Large intestine (tissue), 3 donors: ENCODE data around the gene KLF7. TPM values are rescaled to one million over a fixed set of nuclear protein-coding genes. Genes with fewer than 3 reads are reported as not detected.
A peak's percentile ranks its signal among the peaks of the same experiment; 100 is the strongest.

Experiments used
- DNase-seq, 2 donors: peaks; one replicate each; pipeline versions ENCODE4 v3.0.0 to v3.0.0-alpha.2; 2013
- H3K27ac ChIP-seq: one replicate; pipeline ENCODE4 v1.5.1; 2013; ENCODE audit warnings: low read length
- H3K27me3 ChIP-seq: 2 replicates; pipeline ENCODE4 v1.6.1; 2013; ENCODE audit warnings: low read length; ENCODE audit not compliant: control insufficient read depth, insufficient read depth
- H3K36me3 ChIP-seq: 2 replicates; pipeline ENCODE4 v1.6.1; 2013; ENCODE audit warnings: low read length; ENCODE audit not compliant: control insufficient read depth, insufficient read depth
- H3K4me1 ChIP-seq: one replicate; pipeline ENCODE4 v1.6.1; 2013; ENCODE audit warnings: low read length; ENCODE audit not compliant: control insufficient read depth, insufficient read depth
- H3K4me3 ChIP-seq: one replicate; pipeline ENCODE4 v1.5.1; 2013; ENCODE audit warnings: low read length
- H3K9me3 ChIP-seq: one replicate; pipeline ENCODE4 v1.6.1; 2013; ENCODE audit warnings: mild to moderate bottlenecking, low read depth, low read length, moderate library complexity; ENCODE audit not compliant: control insufficient read depth
- WGBS: methylation state at CpG from one replicate; pipeline ENCODE4 v1.1.5; 2013; ENCODE audit warnings: low lambda C conversion rate; ENCODE audit not compliant: insufficient coverage; 5-methylcytosine and 5-hydroxymethylcytosine counted together
- polyA plus RNA-seq: library from polyadenylated mRNA; unstranded; fragments of 120-200 nt; gene quantifications from one replicate; pipeline ENCODE4 v1.2.1, GENCODE V29; 2013

KLF7 gene
- polyA plus RNA-seq, 1 donor = 11.4 TPM

DNA sequence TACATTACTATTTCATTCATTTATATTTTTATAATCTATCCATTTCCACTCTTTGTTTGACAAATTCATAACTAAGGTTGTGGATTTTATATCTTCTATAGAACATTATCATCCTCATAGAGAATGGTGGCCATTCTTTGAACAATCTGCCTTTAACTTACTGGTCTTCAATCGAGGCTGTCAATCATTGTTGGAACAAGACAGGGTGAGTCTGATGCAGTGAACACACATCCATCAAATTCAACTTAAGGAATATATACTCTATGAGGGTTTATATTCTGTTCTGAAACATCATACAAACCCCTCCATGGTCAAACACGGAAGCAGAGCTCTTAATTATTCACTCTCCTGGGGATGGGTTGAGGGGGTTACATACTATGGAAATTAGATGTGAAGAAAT lies 28.3 kb upstream of the KLF7 start:
- peaks cover 4% of the 10 kb centered on the region for H3K27me3 ChIP-seq
- no CpG with 5 or more reads among the region's 2 CpGs for WGBS
- no peaks in the 10 kb centered on the region for H3K36me3 ChIP-seq
- no peak overlapping the region for H3K4me3 ChIP-seq
- no peaks in the 10 kb centered on the region for H3K9me3 ChIP-seq
- DNase-seq = no peak
- no peak overlapping the region for H3K27ac ChIP-seq
- no peaks in the 10 kb centered on the region for H3K4me1 ChIP-seq

DNA sequence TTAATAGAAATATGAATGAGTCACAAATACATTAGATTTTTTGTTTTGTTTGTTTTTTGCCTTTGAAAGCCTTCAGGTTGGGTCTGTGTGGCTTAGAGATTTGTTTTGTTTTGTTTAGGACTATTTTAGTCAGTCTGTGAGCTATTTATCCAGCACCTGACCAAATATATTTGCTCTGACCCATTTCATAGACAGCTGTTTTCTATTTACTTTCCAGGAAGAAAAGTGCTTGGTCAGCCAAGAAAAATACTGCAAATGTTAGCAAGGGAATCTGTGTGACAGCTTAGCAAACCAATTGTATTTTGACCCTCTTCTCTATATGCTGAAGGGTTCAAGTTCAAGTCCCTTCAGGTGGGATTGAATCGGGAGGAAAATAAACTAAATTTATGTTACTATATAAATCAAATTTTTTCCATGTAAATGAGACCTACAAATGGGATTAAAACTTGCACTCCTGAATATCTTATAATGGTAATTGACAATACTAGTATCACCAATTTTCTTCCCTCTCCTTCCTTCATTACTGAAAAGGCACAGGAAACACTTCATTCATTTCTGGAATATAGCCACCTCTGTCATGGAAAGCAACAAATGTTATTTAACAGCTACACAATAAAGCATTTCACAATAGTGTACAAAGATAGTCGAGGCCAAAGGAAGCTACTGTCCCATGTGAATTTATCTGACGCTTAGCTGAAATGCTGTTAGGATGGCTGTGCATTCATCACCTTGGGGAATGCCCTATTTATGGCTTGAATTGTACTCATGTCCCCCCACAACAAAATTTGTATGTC lies 23.1 kb upstream of the KLF7 start:
- Histone ChIP-seq H3K4me3 (no peak overlapping the region), H3K9me3 (no peaks in the 10 kb centered on the region), H3K27me3 (no peaks in the 10 kb centered on the region), H3K27ac (no peak overlapping the region), H3K36me3 (no peaks in the 10 kb centered on the region), H3K4me1 (no peaks in the 10 kb centered on the region)
- 100% methylated on average over 1 of the region's 3 CpGs for WGBS
- no peak for DNase-seq

GRCh38 chr2:207185372-207185771 lies 19.6 kb upstream of the KLF7 start:
- no CpG with 5 or more reads among the region's 6 CpGs for WGBS
- no peaks in the 10 kb centered on the region for H3K36me3 ChIP-seq
- no peak overlapping the region for H3K4me3 ChIP-seq
- no peak for DNase-seq
- H3K27me3 ChIP-seq = no peaks in the 10 kb centered on the region
- H3K27ac ChIP-seq = no peak overlapping the region
- H3K9me3 ChIP-seq = no peaks in the 10 kb centered on the region
- no peaks in the 10 kb centered on the region for H3K4me1 ChIP-seq

GRCh38 chr2:207184768-207185167 lies 19.0 kb upstream of the KLF7 start:
- H3K4me1 ChIP-seq = no peaks in the 10 kb centered on the region
- no peaks in the 10 kb centered on the region for H3K9me3 ChIP-seq
- WGBS = no CpG with 5 or more reads among the region's 5 CpGs
- H3K4me3 ChIP-seq = no peak overlapping the region
- no peak overlapping the region for H3K27ac ChIP-seq
- no peaks in the 10 kb centered on the region for H3K27me3 ChIP-seq
- no peak for DNase-seq
- H3K36me3 ChIP-seq = no peaks in the 10 kb centered on the region

DNA sequence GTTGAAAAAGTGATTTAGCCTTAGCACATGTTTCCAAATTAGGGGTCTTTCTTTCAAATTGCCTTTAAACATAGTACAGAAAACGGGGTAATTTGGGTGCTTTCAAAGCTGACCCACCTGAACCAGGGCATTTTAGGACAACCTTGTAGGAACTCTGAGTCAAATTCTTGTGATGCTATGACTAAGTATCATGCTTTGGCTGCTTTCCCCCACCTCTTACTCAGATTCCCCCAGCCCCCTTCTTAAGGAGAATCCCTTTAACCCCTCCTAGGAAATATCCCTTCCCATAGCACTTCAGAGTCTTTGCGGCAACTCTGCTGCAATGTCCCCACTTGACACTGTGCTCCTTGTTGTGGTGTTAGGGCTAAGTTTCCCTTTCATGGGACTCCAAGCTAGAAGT lies 18.6 kb upstream of the KLF7 start:
- Histone ChIP-seq H3K36me3 (no peaks in the 10 kb centered on the region), H3K27me3 (no peaks in the 10 kb centered on the region), H3K27ac (no peak overlapping the region), H3K9me3 (no peaks in the 10 kb centered on the region), H3K4me1 (no peaks in the 10 kb centered on the region), H3K4me3 (no peak overlapping the region)
- no CpG with 5 or more reads among the region's 2 CpGs for WGBS
- no peak for DNase-seq

DNA sequence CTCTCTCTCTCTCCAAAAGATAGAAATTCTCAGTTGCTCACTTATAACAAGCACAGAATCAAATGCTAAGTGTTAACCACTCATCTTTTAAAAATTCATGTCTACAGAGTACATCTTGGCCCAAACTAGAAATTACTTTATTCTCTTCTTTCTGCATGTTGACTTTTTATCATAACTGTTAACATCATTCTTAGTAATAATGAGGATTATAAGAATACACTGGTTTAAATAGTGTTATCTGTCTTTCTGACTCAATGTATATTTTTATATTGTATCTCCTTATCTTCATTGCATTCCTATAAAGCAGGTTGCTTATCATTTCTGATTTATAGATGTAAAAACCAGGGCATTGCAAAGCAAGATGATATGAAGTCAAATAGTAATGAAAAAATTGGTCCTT lies 17.8 kb upstream of the KLF7 start:
- no peaks in the 10 kb centered on the region for H3K9me3 ChIP-seq
- no peaks in the 10 kb centered on the region for H3K36me3 ChIP-seq
- no peak overlapping the region for H3K4me3 ChIP-seq
- DNase-seq = no peak
- no peak overlapping the region for H3K27ac ChIP-seq
- H3K4me1 ChIP-seq = no peaks in the 10 kb centered on the region
- no peaks in the 10 kb centered on the region for H3K27me3 ChIP-seq

DNA sequence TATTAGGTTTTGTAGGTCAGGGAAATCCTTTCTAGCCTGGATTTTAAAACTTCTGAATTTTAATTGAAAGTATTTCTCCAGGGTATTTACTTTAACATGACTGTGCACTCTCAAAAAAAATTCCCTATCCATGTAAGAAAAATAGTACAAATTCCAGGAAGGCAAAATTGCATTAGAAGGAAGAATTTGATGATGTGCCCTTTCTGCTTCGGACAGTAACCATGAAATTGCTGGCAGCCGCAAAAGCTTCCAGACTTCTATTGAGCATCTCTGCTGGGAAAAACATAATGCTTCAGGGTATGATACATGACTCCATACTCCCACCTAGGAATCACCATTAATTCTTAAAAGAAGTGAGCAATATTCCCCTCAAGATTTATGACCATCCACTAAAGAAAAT lies 17.2 kb upstream of the KLF7 start:
- DNase-seq = no peak
- H3K27me3 ChIP-seq = no peaks in the 10 kb centered on the region
- no CpG with 5 or more reads among the region's 2 CpGs for WGBS
- H3K4me1 ChIP-seq = no peaks in the 10 kb centered on the region
- H3K4me3 ChIP-seq = no peak overlapping the region
- H3K9me3 ChIP-seq = no peaks in the 10 kb centered on the region
- no peak overlapping the region for H3K27ac ChIP-seq
- H3K36me3 ChIP-seq = no peaks in the 10 kb centered on the region

DNA sequence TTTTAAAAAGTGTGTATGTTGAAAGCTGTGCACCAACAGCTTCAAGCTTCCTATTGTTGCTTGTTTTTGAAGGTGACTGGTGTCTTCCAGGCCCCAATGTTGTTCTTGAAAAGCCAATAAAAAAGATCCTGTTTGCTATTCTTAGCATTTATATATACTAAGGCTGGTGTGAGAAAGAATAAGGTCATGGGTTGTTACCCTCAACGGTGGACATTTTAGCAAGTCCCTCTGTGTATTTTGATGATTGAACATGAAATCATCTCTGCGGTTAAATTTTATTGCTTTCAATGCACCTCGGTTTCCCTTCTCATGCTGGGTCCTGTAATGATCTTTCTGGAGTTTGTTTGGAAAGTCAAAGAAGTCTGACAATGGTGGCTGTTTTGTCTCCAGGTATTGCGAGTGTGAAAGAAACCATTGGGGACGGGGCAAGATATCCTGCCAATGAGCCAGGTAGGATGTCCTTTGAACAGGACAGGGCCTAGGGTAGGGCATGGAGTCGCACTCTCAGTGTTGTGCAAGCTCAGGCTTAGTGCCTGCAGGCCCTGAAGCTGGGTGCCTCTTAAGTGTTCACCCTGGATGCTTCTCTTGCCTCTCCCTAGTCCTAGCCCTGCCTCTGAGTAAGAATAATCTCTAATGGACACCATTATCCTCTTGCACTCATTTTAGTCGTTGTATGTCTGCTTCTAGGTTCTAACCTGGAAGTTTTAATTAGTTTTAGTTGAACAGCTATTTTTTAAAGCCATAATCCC lies 16.0 kb upstream of the KLF7 start:
- Histone ChIP-seq H3K27ac (no peak overlapping the region), H3K4me1 (no peaks in the 10 kb centered on the region), H3K9me3 (no peaks in the 10 kb centered on the region), H3K27me3 (no peaks in the 10 kb centered on the region), H3K4me3 (no peak overlapping the region), H3K36me3 (no peaks in the 10 kb centered on the region)
- WGBS = 96% methylated on average over 3 of the region's 7 CpGs
- no peak for DNase-seq

GRCh38 chr2:207180741-207181140 lies 15.0 kb upstream of the KLF7 start:
- H3K27me3 ChIP-seq = no peaks in the 10 kb centered on the region
- no peaks in the 10 kb centered on the region for H3K4me1 ChIP-seq
- no peak overlapping the region for H3K4me3 ChIP-seq
- no peaks in the 10 kb centered on the region for H3K36me3 ChIP-seq
- H3K27ac ChIP-seq = no peak overlapping the region
- H3K9me3 ChIP-seq = no peaks in the 10 kb centered on the region
- DNase-seq = no peak

DNA sequence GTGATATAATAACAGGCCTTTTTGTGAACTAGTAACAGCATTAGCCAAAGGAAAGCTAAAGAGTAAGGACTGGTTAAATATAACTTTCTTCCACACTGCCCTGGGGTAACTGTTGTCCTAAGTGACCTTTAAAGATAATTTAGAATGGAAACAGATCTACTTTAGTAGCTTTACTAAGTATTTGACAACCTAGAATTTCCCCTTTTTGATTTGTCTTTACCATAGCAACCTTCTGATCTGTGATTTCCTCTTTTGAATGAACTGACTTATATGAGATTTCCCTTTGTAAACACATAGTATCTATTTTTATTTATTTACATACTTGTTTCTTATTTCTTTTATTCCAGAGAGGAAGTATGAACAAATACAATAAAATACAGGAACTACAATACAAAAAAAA lies 10.5 kb upstream of the KLF7 start:
- H3K4me3 ChIP-seq = no peak overlapping the region
- no peaks in the 10 kb centered on the region for H3K9me3 ChIP-seq
- peaks cover 12% of the 10 kb centered on the region for H3K4me1 ChIP-seq
- DNase-seq = no peak
- no peaks in the 10 kb centered on the region for H3K36me3 ChIP-seq
- no peak overlapping the region for H3K27ac ChIP-seq
- no peaks in the 10 kb centered on the region for H3K27me3 ChIP-seq

- peak; percentile 63 to 74 for DNase-seq
- Histone ChIP-seq H3K36me3 (no peaks in the 10 kb centered on the region), H3K4me1 (peaks cover 12% of the 10 kb centered on the region), H3K27ac (peak overlapping the region; percentile 10), H3K27me3 (no peaks in the 10 kb centered on the region), H3K4me3 (no peak overlapping the region), H3K9me3 (no peaks in the 10 kb centered on the region)
- WGBS = no CpG with 5 or more reads among the region's 1 CpG
Measured at GRCh38 chr2:207173641-207174040, 7.9 kb upstream of the KLF7 start.
